DOHH2 (cell line): Measurements from ENCODE around the gene PNLIPRP3.

Source experiments
- H3F3A ChIP-seq: fragments of 200-600 bp; sonication (generic), shearing (Covaris generic); 2 replicates; pipeline ENCODE4 v1.6.0; 2016; ENCODE audit warnings: antibody characterized with exemption, mild to moderate bottlenecking; ENCODE audit not compliant: control insufficient read depth, insufficient read depth
- H3K27ac ChIP-seq: fragments of 200-600 bp; sonication (generic); 2 replicates; pipeline ENCODE4 v1.5.1; 2014; ENCODE audit warnings: low read depth, mild to moderate bottlenecking, low read length, moderate library complexity
- H3K27me3 ChIP-seq: fragments of 200-600 bp; sonication (generic); 2 replicates; pipeline ENCODE4 v1.6.1; 2014; ENCODE audit warnings: mild to moderate bottlenecking, low read length, mixed read lengths; ENCODE audit not compliant: control insufficient read depth
- H3K36me3 ChIP-seq: fragments of 200-600 bp; sonication (generic); 2 replicates; pipeline ENCODE4 v1.6.1; 2014; ENCODE audit warnings: mild to moderate bottlenecking, low read length, moderate library complexity, mixed read lengths; ENCODE audit not compliant: control insufficient read depth
- H3K4me1 ChIP-seq: fragments of 200-600 bp; sonication (generic); 2 replicates; pipeline ENCODE4 v1.6.1; 2014; ENCODE audit warnings: mild to moderate bottlenecking, low read length, mixed read lengths; ENCODE audit not compliant: control insufficient read depth
- H3K4me2 ChIP-seq: fragments of 200-600 bp; sonication (generic); 2 replicates; pipeline ENCODE4 v1.6.0; 2014; ENCODE audit warnings: mild to moderate bottlenecking, low read length, moderate library complexity
- H3K4me3 ChIP-seq: fragments of 200-600 bp; sonication (generic); 2 replicates; pipeline ENCODE4 v1.5.1; 2014; ENCODE audit warnings: mild to moderate bottlenecking, low read length, mixed read lengths
- H3K79me2 ChIP-seq: fragments of 200-600 bp; sonication (generic); 2 replicates; pipeline ENCODE4 v1.6.1; 2014; ENCODE audit warnings: mild to moderate bottlenecking, low read length, mixed read lengths; ENCODE audit not compliant: control insufficient read depth
- H3K9me2 ChIP-seq: fragments of 200-600 bp; sonication (generic); replicated peaks from 2 replicates; pipeline ENCODE4 v1.6.1; 2014; ENCODE audit warnings: mild to moderate bottlenecking, low read length, mixed read lengths; ENCODE audit not compliant: control insufficient read depth
- H3K9me3 ChIP-seq: fragments of 200-600 bp; sonication (generic); 2 replicates; pipeline ENCODE4 v1.6.1; 2014; ENCODE audit warnings: antibody characterized with exemption, low read length, mixed read lengths; ENCODE audit not compliant: control insufficient read depth, insufficient read depth
- H4K20me1 ChIP-seq: fragments of 200-600 bp; sonication (generic); 2 replicates; pipeline ENCODE4 v1.6.0; 2014; ENCODE audit warnings: low read depth, mild to moderate bottlenecking, antibody characterized with exemption, low read length, moderate library complexity; ENCODE audit not compliant: control insufficient read depth, insufficient read depth
- EZH2phosphoT487 ChIP-seq: fragments of 200-600 bp; sonication (generic); IDR thresholded peaks from 2 replicates; pipeline ENCODE4 v1.6.1; 2017; ENCODE audit warnings: borderline replicate concordance, mild to moderate bottlenecking, antibody characterized with exemption, low read length, moderate library complexity, mixed read lengths
- TF ChIP-seq, protein P1 (sequence below): fragments of 200-600 bp; sonication (generic); IDR thresholded peaks from one replicate; pipeline ENCODE4 v1.5.1; 2014; ENCODE audit warnings: antibody characterized with exemption, mild to moderate bottlenecking, low read depth, low read length; ENCODE audit not compliant: poor library complexity, severe bottlenecking

The PNLIPRP3 gene

GRCh38 chr10:116457488-116457887, 29.8 kb downstream of the PNLIPRP3 start:
- Histone ChIP-seq H3K4me1 (no peaks in the 10 kb centered on the region), H3K4me3 (no peak overlapping the region), H3K79me2 (no peaks in the 10 kb centered on the region), H3K27ac (no peak overlapping the region), H3K9me2 (no peaks in the 10 kb centered on the region), H3K4me2 (no peak overlapping the region), H3F3A (no peaks in the 10 kb centered on the region), H4K20me1 (no peaks in the 10 kb centered on the region), H3K36me3 (no peaks in the 10 kb centered on the region), H3K9me3 (no peaks in the 10 kb centered on the region), H3K27me3 (no peaks in the 10 kb centered on the region)
- TF ChIP-seq EZH2phosphoT487, result no peak
- TF ChIP-seq, protein P1, sequence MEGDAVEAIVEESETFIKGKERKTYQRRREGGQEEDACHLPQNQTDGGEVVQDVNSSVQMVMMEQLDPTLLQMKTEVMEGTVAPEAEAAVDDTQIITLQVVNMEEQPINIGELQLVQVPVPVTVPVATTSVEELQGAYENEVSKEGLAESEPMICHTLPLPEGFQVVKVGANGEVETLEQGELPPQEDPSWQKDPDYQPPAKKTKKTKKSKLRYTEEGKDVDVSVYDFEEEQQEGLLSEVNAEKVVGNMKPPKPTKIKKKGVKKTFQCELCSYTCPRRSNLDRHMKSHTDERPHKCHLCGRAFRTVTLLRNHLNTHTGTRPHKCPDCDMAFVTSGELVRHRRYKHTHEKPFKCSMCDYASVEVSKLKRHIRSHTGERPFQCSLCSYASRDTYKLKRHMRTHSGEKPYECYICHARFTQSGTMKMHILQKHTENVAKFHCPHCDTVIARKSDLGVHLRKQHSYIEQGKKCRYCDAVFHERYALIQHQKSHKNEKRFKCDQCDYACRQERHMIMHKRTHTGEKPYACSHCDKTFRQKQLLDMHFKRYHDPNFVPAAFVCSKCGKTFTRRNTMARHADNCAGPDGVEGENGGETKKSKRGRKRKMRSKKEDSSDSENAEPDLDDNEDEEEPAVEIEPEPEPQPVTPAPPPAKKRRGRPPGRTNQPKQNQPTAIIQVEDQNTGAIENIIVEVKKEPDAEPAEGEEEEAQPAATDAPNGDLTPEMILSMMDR, result no peak

DNA sequence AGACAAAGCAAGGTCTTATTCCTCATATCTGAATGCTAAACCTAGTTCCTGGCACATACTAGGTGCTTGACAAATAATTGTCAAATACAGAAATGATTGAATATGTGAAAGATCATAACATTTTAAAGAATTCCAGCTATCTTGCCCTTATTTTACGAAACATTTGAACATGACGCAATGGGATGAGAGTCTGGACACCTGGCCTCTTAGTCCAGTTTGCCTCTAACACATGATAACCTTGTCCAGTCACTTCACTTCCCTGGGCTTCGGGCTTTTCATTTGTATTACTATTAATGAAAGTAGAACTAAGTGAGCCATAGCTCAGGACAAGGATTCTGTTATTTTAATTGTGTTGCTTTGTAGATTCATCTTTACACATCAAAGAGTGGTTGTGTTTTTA, 32.6 kb downstream of the PNLIPRP3 start:
- Histone ChIP-seq H3K9me3 (no peaks in the 10 kb centered on the region), H3F3A (no peaks in the 10 kb centered on the region), H4K20me1 (no peaks in the 10 kb centered on the region), H3K9me2 (no peaks in the 10 kb centered on the region), H3K4me3 (no peak overlapping the region), H3K36me3 (no peaks in the 10 kb centered on the region), H3K79me2 (no peaks in the 10 kb centered on the region), H3K4me1 (no peaks in the 10 kb centered on the region), H3K27ac (no peak overlapping the region), H3K27me3 (no peaks in the 10 kb centered on the region), H3K4me2 (no peak overlapping the region)
- TF ChIP-seq, protein P1, result no peak
- no peak for TF ChIP-seq EZH2phosphoT487

DNA sequence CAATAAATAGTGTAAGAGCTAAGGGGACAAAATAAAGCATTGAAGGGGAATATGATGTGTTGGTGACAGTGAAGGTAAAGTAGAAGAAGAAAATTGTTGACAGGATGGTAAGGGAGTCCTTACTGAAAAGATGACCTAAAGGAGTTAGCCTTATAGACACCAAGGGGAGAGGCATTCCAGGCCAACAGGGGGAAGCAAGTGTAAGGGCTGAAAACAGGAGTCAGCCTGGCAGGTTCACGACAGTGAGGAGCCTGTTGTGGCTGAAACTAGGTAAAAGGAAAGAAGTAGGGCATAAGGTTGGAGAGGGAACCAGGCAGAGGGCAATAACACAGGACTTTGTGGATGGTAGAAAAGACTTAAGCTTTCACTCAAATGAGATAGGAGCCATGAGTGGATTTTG, 34.0 kb downstream of the PNLIPRP3 start:
- Histone ChIP-seq H3K4me2 (no peak overlapping the region), H3K4me1 (no peaks in the 10 kb centered on the region), H4K20me1 (no peaks in the 10 kb centered on the region), H3K9me2 (no peaks in the 10 kb centered on the region), H3F3A (no peaks in the 10 kb centered on the region), H3K27me3 (no peaks in the 10 kb centered on the region), H3K4me3 (no peak overlapping the region), H3K79me2 (no peaks in the 10 kb centered on the region), H3K27ac (no peak overlapping the region), H3K9me3 (no peaks in the 10 kb centered on the region), H3K36me3 (no peaks in the 10 kb centered on the region)
- TF ChIP-seq, protein P1, result no peak
- TF ChIP-seq EZH2phosphoT487, result no peak

- Histone ChIP-seq H3F3A (no peaks in the 10 kb centered on the region), H3K4me3 (no peak overlapping the region), H3K79me2 (no peaks in the 10 kb centered on the region), H3K4me1 (no peaks in the 10 kb centered on the region), H3K27me3 (no peaks in the 10 kb centered on the region), H3K9me2 (no peaks in the 10 kb centered on the region), H4K20me1 (no peaks in the 10 kb centered on the region), H3K27ac (no peak overlapping the region), H3K9me3 (no peaks in the 10 kb centered on the region), H3K36me3 (no peaks in the 10 kb centered on the region), H3K4me2 (no peak overlapping the region)
- TF ChIP-seq EZH2phosphoT487, result no peak
- TF ChIP-seq, protein P1, result no peak
Observed at GRCh38 chr10:116464257-116464656, 36.6 kb downstream of the PNLIPRP3 start.
